ENCODE data around the gene SAP30BP. TPM values are rescaled to one million over a fixed set of nuclear protein-coding genes. Genes with fewer than 3 reads are reported as not detected.

Gene SAP30BP
- total and polyA plus RNA-seq, 2 of the 8 experiments (the other 6 are each of a cell fraction or from before 2014, with no cell fraction given): 63.3 to 79.9 TPM

GRCh38 chr17:75676461-75676860 is 9.3 kb downstream of the SAP30BP start:
- H2BK15ac ChIP-seq (ENCODE audit: low read length): no peak overlapping the region
- H3K56ac ChIP-seq (replicated peaks; ENCODE audit: insufficient read length, low read depth, low read length): no peak overlapping the region
- no peak overlapping the region for H3K14ac ChIP-seq (ENCODE audit: insufficient read length)
- peaks cover 0 to 42% of the 10 kb centered on the region in 2 experiments; a peak in 2 of 4 replicates for H3K79me2 ChIP-seq (ENCODE audit: control insufficient read depth in 1 of 2, insufficient read depth in 2 of 2, low read length in 2 of 2)
- no peak overlapping the region for H2BK12ac ChIP-seq (ENCODE audit: low read depth, low read length)
- H3K23ac ChIP-seq (ENCODE audit: insufficient read length): no peak overlapping the region
- FAIRE-seq (no peak), DNase-seq (ENCODE audit: low read depth in 1 of 2, low spot score in 2 of 2) (no peak)
- H3K4me2 ChIP-seq (ENCODE audit: insufficient read depth in 1 of 2, low read depth in 2 of 2, low read length in 2 of 2): no peak overlapping the region
- no peak overlapping the region for H3K4me3 ChIP-seq (ENCODE audit: extremely low read depth in 1 of 4, insufficient read depth in 2 of 4, low read depth in 3 of 4, low read length in 4 of 4)
- no peaks in the 10 kb centered on the region for H3K9me3 ChIP-seq (ENCODE audit: insufficient read depth in 2 of 2, low read depth in 1 of 2, low read length in 1 of 2)
- peaks cover 8% of the 10 kb centered on the region for H3K79me1 ChIP-seq (ENCODE audit: low read depth, low read length)
- H4K20me1 ChIP-seq (replicated peaks in 1 of 2; ENCODE audit: control insufficient read depth in 1 of 2, insufficient read depth in 2 of 2, low read length in 2 of 2): peaks cover 2 to 7% of the 10 kb centered on the region in 2 experiments
- H3K27me3 ChIP-seq (replicated peaks in 1 of 4; ENCODE audit: control insufficient read depth in 3 of 4, extremely low read depth in 1 of 4, insufficient read depth in 3 of 4, low read length in 3 of 4): no peaks in the 10 kb centered on the region
- no peak overlapping the region for H2AK5ac ChIP-seq (ENCODE audit: low read depth, low read length)
- no peak overlapping the region for H3K18ac ChIP-seq (ENCODE audit: extremely low read depth, low read length)
- no peak overlapping the region for H4K8ac ChIP-seq (ENCODE audit: extremely low read depth, insufficient read depth, low read length)
- POLR2A ChIA-PET (ENCODE audit: partially characterized antibody): interaction anchor here (1.5 to 2.5 kb wide), 2 partner anchors 10 to 17 kb away, joined by 5 to 7 read pairs; no protein-coding TSS in a partner anchor
- H3K4me1 ChIP-seq (replicated peaks in 1 of 4; ENCODE audit: control insufficient read depth in 3 of 4, insufficient read depth in 4 of 4, low read length in 3 of 4): no peaks in the 10 kb centered on the region
- TF ChIP-seq ATF3 (IDR thresholded peaks at IDR 0.05; ENCODE audit: insufficient read depth, low read depth, low read length): no peak
- TF ChIP-seq SAP30 (IDR thresholded peaks at IDR 0.05; ENCODE audit: insufficient read depth, insufficient replicate concordance, low read length): no peak
- TF ChIP-seq KDM1A (IDR thresholded peaks at IDR 0.05; ENCODE audit: borderline replicate concordance, low read length): no peak
- TF ChIP-seq CTBP2 (IDR thresholded peaks at IDR 0.05; ENCODE audit: borderline replicate concordance, insufficient read depth, insufficient read length, low read length): no peak
- peaks cover 9 to 24% (median 20%) of the 10 kb centered on the region in 4 experiments; a peak in 7 of 8 replicates for H3K36me3 ChIP-seq (ENCODE audit: control insufficient read depth in 2 of 4, insufficient read depth in 4 of 4, low read length in 3 of 4)
- H4K5ac ChIP-seq (ENCODE audit: insufficient read length, low read depth, low read length): no peak overlapping the region
- H3K9ac ChIP-seq (replicated peaks in 1 of 4; ENCODE audit: extremely low read depth in 1 of 4, low read depth in 3 of 4, low read length in 3 of 4): no peak overlapping the region
- H2BK120ac ChIP-seq (replicated peaks; ENCODE audit: low read depth, low read length): no peak overlapping the region
- H2BK5ac ChIP-seq (ENCODE audit: low read depth, low read length): no peak overlapping the region
- no peak overlapping the region for H4K91ac ChIP-seq (replicated peaks; ENCODE audit: insufficient read length, low read length)
- H3K23me2 ChIP-seq (ENCODE audit: low read depth, low read length): no peaks in the 10 kb centered on the region
- no peak overlapping the region for H2BK20ac ChIP-seq (ENCODE audit: low read length)
- H3K4ac ChIP-seq (replicated peaks; ENCODE audit: insufficient read length, low read depth, low read length): no peak overlapping the region
- H3K27ac ChIP-seq (ENCODE audit: low read depth, low read length): no peak overlapping the region
- WGBS, 2 experiments (ENCODE audit: extremely low coverage in 1 of 2, insufficient coverage in 1 of 2, insufficient read length in 1 of 2, insufficient replicate concordance in 2 of 2, low coverage in 1 of 2, low lambda C conversion rate in 2 of 2, missing lambda C conversion rate in 1 of 2): 87% methylated on average over 3 of the region's 3 CpGs; no CpG with 5 or more reads in 1 of the 2 experiments
- CTCF ChIA-PET (ENCODE audit: partially characterized antibody): interaction anchor here (0.6 to 7.4 kb wide), 9 partner anchors 11 to 1278 kb away, joined by 3 to 115 read pairs (median 4); no protein-coding TSS in a partner anchor
- H2AFZ ChIP-seq (ENCODE audit: low read length): no peak overlapping the region

Data from H1 (cell line).